Measurements from ENCODE around the gene DAP. TPM values are rescaled to one million over a fixed set of nuclear protein-coding genes. Genes with fewer than 3 reads are reported as not detected.

The DAP gene
- total and polyA plus RNA-seq, 4 donors: 49.9 to 131 (median 70.3) TPM

DNA sequence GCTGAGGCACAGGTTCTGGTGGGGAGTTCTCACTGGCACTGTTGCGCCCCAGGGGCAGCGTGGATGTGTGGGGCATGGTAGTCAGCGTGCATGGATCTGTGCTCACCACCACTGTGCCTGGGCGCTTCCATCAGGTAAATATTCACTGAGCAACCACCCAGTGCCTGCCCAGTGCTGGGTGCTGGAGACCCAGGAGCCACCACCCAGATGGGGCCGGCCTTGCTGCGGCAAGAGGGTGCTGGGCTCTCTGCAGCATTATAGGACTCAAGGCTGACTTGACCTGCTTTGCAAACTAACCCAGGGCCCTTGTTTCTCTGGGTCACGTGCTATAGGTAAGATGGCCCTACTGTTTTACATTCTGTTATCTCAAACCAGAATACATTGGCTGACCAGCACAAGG, 60.5 kb downstream of the DAP start:
- ATAC-seq (ENCODE audit: insufficient read depth, low FRiP score) (no peak), DNase-seq (no peak)
- H3K27me3 ChIP-seq (ENCODE audit: control insufficient read depth in 3 of 3, insufficient read depth in 3 of 3, low read length in 2 of 3): no peaks in the 10 kb centered on the region
- no peak overlapping the region for H3K4me3 ChIP-seq
- H3K9me3 ChIP-seq (ENCODE audit: control insufficient read depth in 4 of 4, insufficient read depth in 3 of 4, low read length in 3 of 4): no peaks in the 10 kb centered on the region
- peaks cover 0 to 14% (median 0%) of the 10 kb centered on the region in 5 donors for H3K4me1 ChIP-seq (ENCODE audit: control insufficient read depth in 5 of 5, insufficient read depth in 5 of 5, low read length in 5 of 5)
- peaks cover 0 to 4% (median under 1%) of the 10 kb centered on the region in 4 donors for H3K36me3 ChIP-seq (ENCODE audit: control insufficient read depth in 4 of 4, insufficient read depth in 4 of 4, low read length in 4 of 4)
- TF ChIP-seq, protein P1, sequence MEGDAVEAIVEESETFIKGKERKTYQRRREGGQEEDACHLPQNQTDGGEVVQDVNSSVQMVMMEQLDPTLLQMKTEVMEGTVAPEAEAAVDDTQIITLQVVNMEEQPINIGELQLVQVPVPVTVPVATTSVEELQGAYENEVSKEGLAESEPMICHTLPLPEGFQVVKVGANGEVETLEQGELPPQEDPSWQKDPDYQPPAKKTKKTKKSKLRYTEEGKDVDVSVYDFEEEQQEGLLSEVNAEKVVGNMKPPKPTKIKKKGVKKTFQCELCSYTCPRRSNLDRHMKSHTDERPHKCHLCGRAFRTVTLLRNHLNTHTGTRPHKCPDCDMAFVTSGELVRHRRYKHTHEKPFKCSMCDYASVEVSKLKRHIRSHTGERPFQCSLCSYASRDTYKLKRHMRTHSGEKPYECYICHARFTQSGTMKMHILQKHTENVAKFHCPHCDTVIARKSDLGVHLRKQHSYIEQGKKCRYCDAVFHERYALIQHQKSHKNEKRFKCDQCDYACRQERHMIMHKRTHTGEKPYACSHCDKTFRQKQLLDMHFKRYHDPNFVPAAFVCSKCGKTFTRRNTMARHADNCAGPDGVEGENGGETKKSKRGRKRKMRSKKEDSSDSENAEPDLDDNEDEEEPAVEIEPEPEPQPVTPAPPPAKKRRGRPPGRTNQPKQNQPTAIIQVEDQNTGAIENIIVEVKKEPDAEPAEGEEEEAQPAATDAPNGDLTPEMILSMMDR (IDR thresholded peaks at IDR 0.05; ENCODE audit: control extremely low read depth, extremely low read depth): no peak
- no peak overlapping the region for H3K27ac ChIP-seq (ENCODE audit: low read depth in 1 of 2, low read length in 1 of 2)
- 96 to 97% methylated on average over 7 of the region's 7 CpGs for WGBS, 2 donors
- H3K9ac ChIP-seq (ENCODE audit: insufficient read depth in 1 of 2, low read length in 2 of 2): no peak overlapping the region

DNA sequence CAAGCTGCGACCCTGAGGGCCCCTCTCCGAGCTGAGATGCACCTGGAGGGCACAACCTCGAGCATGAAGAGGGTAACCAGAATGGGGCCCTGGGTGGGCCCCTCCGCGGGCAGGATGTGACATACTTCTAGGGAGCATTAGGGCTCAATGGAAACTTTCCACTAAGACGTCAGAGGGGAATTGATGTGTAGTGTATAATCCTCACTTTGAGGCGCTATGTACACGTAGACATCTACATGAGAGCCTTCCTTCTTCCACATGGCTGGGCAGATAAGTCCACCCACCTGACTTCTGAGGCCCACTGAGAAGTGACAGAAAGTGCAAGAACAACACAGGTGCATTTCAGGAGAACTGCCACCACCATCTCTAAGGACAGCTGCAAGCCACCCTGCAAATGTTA, 61.0 kb downstream of the DAP start:
- TF ChIP-seq, protein P1 (IDR thresholded peaks at IDR 0.05; ENCODE audit: control extremely low read depth, extremely low read depth): no peak
- no peaks in the 10 kb centered on the region for H3K9me3 ChIP-seq (ENCODE audit: control insufficient read depth in 4 of 4, insufficient read depth in 3 of 4, low read length in 3 of 4)
- no peak overlapping the region for H3K27ac ChIP-seq (ENCODE audit: low read depth in 1 of 2, low read length in 1 of 2)
- 72 to 80% methylated on average over 8 of the region's 8 CpGs for WGBS, 2 donors
- DNase-seq: no peak
- H3K27me3 ChIP-seq (ENCODE audit: control insufficient read depth in 3 of 3, insufficient read depth in 3 of 3, low read length in 2 of 3): no peaks in the 10 kb centered on the region
- H3K9ac ChIP-seq (ENCODE audit: insufficient read depth in 1 of 2, low read length in 2 of 2): no peak overlapping the region
- H3K36me3 ChIP-seq (ENCODE audit: control insufficient read depth in 4 of 4, insufficient read depth in 4 of 4, low read length in 4 of 4): peaks cover 0 to 4% (median under 1%) of the 10 kb centered on the region in 4 donors
- ATAC-seq (ENCODE audit: insufficient read depth, low FRiP score): no peak
- H3K4me3 ChIP-seq: no peak overlapping the region
- peaks cover 0 to 14% (median 3%) of the 10 kb centered on the region in 5 donors for H3K4me1 ChIP-seq (ENCODE audit: control insufficient read depth in 5 of 5, insufficient read depth in 5 of 5, low read length in 5 of 5)

DNA sequence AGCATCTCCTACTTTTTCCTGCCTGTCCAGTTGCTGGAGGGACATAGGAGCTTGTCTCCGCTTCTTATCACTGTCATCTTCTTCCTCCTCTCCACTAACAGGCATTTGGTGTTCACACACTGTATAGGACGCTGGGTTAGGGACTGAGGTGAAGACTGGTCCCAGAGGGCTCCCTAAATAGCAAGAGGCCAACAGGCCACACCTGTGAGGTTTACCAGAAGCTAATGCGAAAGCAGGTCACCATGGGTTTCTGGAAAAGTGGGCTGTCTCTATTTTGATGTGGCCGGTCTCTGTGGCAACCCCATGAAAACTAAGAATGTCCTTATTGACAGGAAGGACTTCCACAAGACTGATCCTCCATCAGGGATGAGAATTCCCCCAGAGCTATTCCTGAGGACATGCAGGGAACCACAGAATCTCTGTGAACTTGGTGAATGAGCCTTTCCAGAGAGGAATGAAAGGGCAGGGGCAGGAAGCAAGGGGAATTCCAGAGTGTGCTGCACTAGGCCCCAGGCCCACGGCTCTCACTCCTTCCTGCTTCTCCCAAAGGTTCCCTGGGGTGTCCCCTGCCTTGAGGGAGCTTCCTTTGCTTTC, 61.7 kb downstream of the DAP start:
- TF ChIP-seq, protein P1 (IDR thresholded peaks at IDR 0.05; ENCODE audit: control extremely low read depth, extremely low read depth): no peak
- Histone ChIP-seq H3K9me3 (ENCODE audit: control insufficient read depth in 4 of 4, insufficient read depth in 3 of 4, low read length in 3 of 4) (no peaks in the 10 kb centered on the region), H3K27ac (ENCODE audit: low read depth in 1 of 2, low read length in 1 of 2) (no peak overlapping the region), H3K4me3 (no peak overlapping the region), H3K36me3 (ENCODE audit: control insufficient read depth in 4 of 4, insufficient read depth in 4 of 4, low read length in 4 of 4) (peaks cover 0 to 4% (median under 1%) of the 10 kb centered on the region in 4 donors), H3K9ac (ENCODE audit: insufficient read depth in 1 of 2, low read length in 2 of 2) (no peak overlapping the region), H3K4me1 (ENCODE audit: control insufficient read depth in 5 of 5, insufficient read depth in 5 of 5, low read length in 5 of 5) (peaks cover 0 to 11% (median 0%) of the 10 kb centered on the region in 5 donors), H3K27me3 (ENCODE audit: control insufficient read depth in 3 of 3, insufficient read depth in 3 of 3, low read length in 2 of 3) (no peaks in the 10 kb centered on the region)
- DNase-seq (no peak), ATAC-seq (ENCODE audit: insufficient read depth, low FRiP score) (no peak)
- WGBS, 2 donors: 91 to 94% methylated on average over 5 of the region's 5 CpGs
